Fibroblast of villous mesenchyme (primary cell): ENCODE data around the gene AXIN1. TPM values are rescaled to one million over a fixed set of nuclear protein-coding genes. Genes with fewer than 3 reads are reported as not detected.

Experiments used
- DNase-seq: peaks from one replicate; pipeline ENCODE4 v3.0.0-alpha.2; 2010; ENCODE audit warnings: low read depth
- H3K4me3 ChIP-seq: 2 replicates; pipeline ENCODE4 v1.5.1; 2011; ENCODE audit warnings: low read depth, mild to moderate bottlenecking, low read length
- CTCF ChIP-seq: IDR thresholded peaks from 2 replicates; pipeline ENCODE4 v1.5.1; 2012; ENCODE audit warnings: low read depth, mild to moderate bottlenecking, low read length; ENCODE audit not compliant: insufficient read depth
- total RNA-seq: library from RNA; depleted of rRNA; stranded (reverse); fragments of >200 nt; gene quantifications from 2 replicates; pipeline ENCODE4 v1.2.3, GENCODE V29; 2012

AXIN1 gene
- total RNA-seq, 1 donor: 16.4 TPM

GRCh38 chr16:285146-286055, 67.1 kb downstream of the AXIN1 start:
- no peak for TF ChIP-seq CTCF
- no peak for DNase-seq
- no peak overlapping the region for H3K4me3 ChIP-seq

GRCh38 chr16:284204-285120, 68.1 kb downstream of the AXIN1 start:
- TF ChIP-seq CTCF: no peak
- DNase-seq: no peak
- no peak overlapping the region for H3K4me3 ChIP-seq

- no peak for DNase-seq
- no peak within 1 kb of the TSS for H3K4me3 ChIP-seq
- no peak for TF ChIP-seq CTCF
Measured at GRCh38 chr16:283033-283805, 69.3 kb downstream of the AXIN1 start, which contains the start of gene PDIA2. Gene PDIA2, plus strand, starts transcription at chr16:283164. Its CDS starts 6 bp downstream, at chr16:283170.

GRCh38 chr16:282491-282890, 70.0 kb downstream of the AXIN1 start:
- H3K4me3 ChIP-seq: no peak overlapping the region
- TF ChIP-seq CTCF: no peak
- DNase-seq: no peak

- DNase-seq: no peak
- no peak for TF ChIP-seq CTCF
- no peak overlapping the region for H3K4me3 ChIP-seq
Measured at GRCh38 chr16:281660-282255, 70.8 kb downstream of the AXIN1 start.
